H1 (cell line): ENCODE data around the gene ARRDC2. TPM values are rescaled to one million over a fixed set of nuclear protein-coding genes. Genes with fewer than 3 reads are reported as not detected.
"Not testable (repeated sequence)": the region's sequence is repeated elsewhere in the genome, so short reads cannot be mapped to it uniquely, and the experiment has no call there.

Experiments used
- CTCF ChIA-PET: fragments of 300-600 bp; sonication (Branson Sonifier 250); formaldehyde crosslinking; loops from one replicate; lab custom pipeline; 2021; ENCODE audit not compliant: partially characterized antibody; lab: Charles Lee
- POLR2A ChIA-PET: fragments of 300-600 bp; sonication (Branson Sonifier 250); formaldehyde crosslinking; loops from one replicate; lab custom pipeline; 2021; ENCODE audit warnings: inconsistent platforms; ENCODE audit not compliant: partially characterized antibody; lab: Charles Lee
- DNase-seq, 2 experiments: peaks; one replicate each; pipeline versions ENCODE4 v3.0.0 to v3.0.0-alpha.2; 2010 to 2022; ENCODE audit warnings: low spot score in 2 of 2, low read depth in 1 of 2, mixed read lengths in 1 of 2
- FAIRE-seq: peaks from 2 replicates; lab custom pipeline; 2011; peaks lifted over from hg19 to GRCh38; lab: Jason Lieb, UNC
- H2AFZ ChIP-seq: 2 replicates; pipeline ENCODE4 v1.8.1; 2012; ENCODE audit warnings: low read length, inconsistent platforms
- H2AK5ac ChIP-seq: 2 replicates; pipeline ENCODE4 v1.6.1; 2013; ENCODE audit warnings: low read depth, low read length
- H2BK120ac ChIP-seq: replicated peaks from 2 replicates; pipeline ENCODE3; 2013; ENCODE audit warnings: low read depth, low read length, inconsistent platforms
- H2BK12ac ChIP-seq: 2 replicates; pipeline ENCODE4 v1.6.1; 2013; ENCODE audit warnings: low read depth, low read length
- H2BK15ac ChIP-seq: 2 replicates; pipeline ENCODE4 v1.6.1; 2013; ENCODE audit warnings: low read length
- H2BK20ac ChIP-seq: 2 replicates; pipeline ENCODE4 v1.6.1; 2013; ENCODE audit warnings: low read length
- H2BK5ac ChIP-seq: 2 replicates; pipeline ENCODE4 v1.6.1; 2013; ENCODE audit warnings: low read depth, low read length
- H3K14ac ChIP-seq: 2 replicates; pipeline ENCODE4 v1.6.1; 2013; ENCODE audit warnings: inconsistent platforms; ENCODE audit not compliant: insufficient read length
- H3K18ac ChIP-seq: 2 replicates; pipeline ENCODE4 v1.6.1; 2013; ENCODE audit warnings: low read length; ENCODE audit errors: extremely low read depth
- H3K23ac ChIP-seq: 2 replicates; pipeline ENCODE4 v1.6.1; 2013; ENCODE audit warnings: inconsistent platforms; ENCODE audit not compliant: insufficient read length
- H3K23me2 ChIP-seq: 2 replicates; pipeline ENCODE4 v1.6.1; 2013; ENCODE audit warnings: low read depth, low read length
- H3K27ac ChIP-seq: 2 replicates; pipeline ENCODE4 v1.6.1; 2011; ENCODE audit warnings: low read depth, low read length, inconsistent platforms
- H3K27me3 ChIP-seq, 4 experiments: replicated peaks in 1 of 4; 1 replicate in 1 of 4; 2 replicates in 3 of 4; pipeline versions ENCODE4 v1.6.1 to v1.8.1; 2011 to 2013; ENCODE audit warnings: low read length in 3 of 4, mild to moderate bottlenecking in 3 of 4, inconsistent platforms in 2 of 4, mixed read lengths in 2 of 4, moderate library complexity in 1 of 4; ENCODE audit not compliant: control insufficient read depth in 3 of 4, insufficient read depth in 3 of 4; ENCODE audit errors: extremely low read depth in 1 of 4
- H3K36me3 ChIP-seq, 4 experiments: 2 replicates each; pipeline versions ENCODE4 v1.6.1 to v1.8.1; 2011 to 2013; ENCODE audit warnings: mild to moderate bottlenecking in 4 of 4, low read length in 3 of 4, moderate library complexity in 2 of 4, control low read depth in 1 of 4, inconsistent platforms in 1 of 4; ENCODE audit not compliant: insufficient read depth in 4 of 4, control insufficient read depth in 2 of 4
- H3K4ac ChIP-seq: replicated peaks from 2 replicates; pipeline ENCODE3; 2013; ENCODE audit warnings: low read length, low read depth, mixed read lengths, inconsistent platforms; ENCODE audit not compliant: insufficient read length
- H3K4me1 ChIP-seq, 4 experiments: replicated peaks in 1 of 4; 1 replicate in 1 of 4; 2 replicates in 3 of 4; pipeline versions ENCODE4 v1.6.1 to v1.8.1; 2011 to 2013; ENCODE audit warnings: low read length in 3 of 4, inconsistent platforms in 2 of 4, mixed read lengths in 1 of 4; ENCODE audit not compliant: insufficient read depth in 4 of 4, control insufficient read depth in 3 of 4
- H3K4me2 ChIP-seq, 2 experiments: 2 replicates each; pipeline versions ENCODE4 v1.6.1 to v1.8.1; 2011 to 2013; ENCODE audit warnings: low read depth in 2 of 2, low read length in 2 of 2, control low read depth in 1 of 2, inconsistent platforms in 1 of 2, mild to moderate bottlenecking in 1 of 2; ENCODE audit not compliant: insufficient read depth in 1 of 2
- H3K4me3 ChIP-seq, 4 experiments: fragments of 200-600, 300-600 bp in 1 of 4; sonication (generic), shearing (Covaris generic), sonication (Bioruptor Twin) in 1 of 4; 2 replicates each; pipeline versions ENCODE4 v1.5.1 to v1.8.1; 2011 to 2016; ENCODE audit warnings: low read length in 4 of 4, low read depth in 3 of 4, control low read depth in 2 of 4, inconsistent platforms in 2 of 4, mild to moderate bottlenecking in 2 of 4, mixed read lengths in 1 of 4, moderate library complexity in 1 of 4; ENCODE audit not compliant: insufficient read depth in 2 of 4; ENCODE audit errors: extremely low read depth in 1 of 4
- H3K56ac ChIP-seq: replicated peaks from 2 replicates; pipeline ENCODE3; 2013; ENCODE audit warnings: low read depth, mild to moderate bottlenecking, mixed read lengths, low read length, inconsistent platforms; ENCODE audit not compliant: insufficient read length
- H3K79me1 ChIP-seq: 2 replicates; pipeline ENCODE4 v1.6.1; 2013; ENCODE audit warnings: low read depth, low read length, control low read depth
- H3K79me2 ChIP-seq, 2 experiments: 2 replicates each; pipeline versions ENCODE4 v1.6.1 to v1.8.1; 2012 to 2013; ENCODE audit warnings: low read length in 2 of 2, mild to moderate bottlenecking in 2 of 2, inconsistent platforms in 1 of 2; ENCODE audit not compliant: insufficient read depth in 2 of 2, control insufficient read depth in 1 of 2
- H3K9ac ChIP-seq, 4 experiments: replicated peaks in 1 of 4; 1 replicate in 1 of 4; 2 replicates in 3 of 4; pipeline versions ENCODE4 v1.6.1 to v1.8.1; 2011 to 2013; ENCODE audit warnings: low read depth in 3 of 4, low read length in 3 of 4, control low read depth in 2 of 4, mild to moderate bottlenecking in 2 of 4, moderate library complexity in 2 of 4, inconsistent platforms in 1 of 4; ENCODE audit errors: extremely low read depth in 1 of 4
- H3K9me3 ChIP-seq, 2 experiments: 2 replicates each; pipeline versions ENCODE4 v1.6.1 to v1.8.1; 2012 to 2013; ENCODE audit warnings: mild to moderate bottlenecking in 2 of 2, moderate library complexity in 2 of 2, control low read depth in 1 of 2, inconsistent platforms in 1 of 2, low read depth in 1 of 2, low read length in 1 of 2, mixed read lengths in 1 of 2; ENCODE audit not compliant: insufficient read depth in 2 of 2
- H4K20me1 ChIP-seq, 2 experiments: replicated peaks in 1 of 2; 2 replicates each; pipeline versions ENCODE3 to v1.8.1; 2011 to 2013; ENCODE audit warnings: inconsistent platforms in 2 of 2, low read length in 2 of 2, mild to moderate bottlenecking in 1 of 2; ENCODE audit not compliant: insufficient read depth in 2 of 2, control insufficient read depth in 1 of 2
- H4K5ac ChIP-seq: 2 replicates; pipeline ENCODE4 v1.6.1; 2013; ENCODE audit warnings: low read length, low read depth, mixed read lengths, inconsistent platforms; ENCODE audit not compliant: insufficient read length
- H4K8ac ChIP-seq: 2 replicates; pipeline ENCODE4 v1.8.0; 2013; ENCODE audit warnings: mild to moderate bottlenecking, moderate library complexity, low read length, inconsistent platforms; ENCODE audit not compliant: insufficient read depth; ENCODE audit errors: extremely low read depth
- H4K91ac ChIP-seq: replicated peaks from 2 replicates; pipeline ENCODE3; 2013; ENCODE audit warnings: low read length, mixed read lengths, inconsistent platforms; ENCODE audit not compliant: insufficient read length
- WGBS, 2 experiments: shearing (Covaris generic) in 1 of 2; methylation state at CpG; one replicate each; pipeline versions ENCODE4 v1.1.6 to v1.1.7; 2013 to 2015; ENCODE audit warnings: low lambda C conversion rate in 2 of 2, mixed read lengths in 2 of 2, inconsistent platforms in 1 of 2, low coverage in 1 of 2, missing lambda C conversion rate in 1 of 2; ENCODE audit not compliant: insufficient replicate concordance in 2 of 2, insufficient coverage in 1 of 2, insufficient read length in 1 of 2; ENCODE audit errors: extremely low coverage in 1 of 2, missing lambda C conversion rate in 1 of 2; 5-methylcytosine and 5-hydroxymethylcytosine counted together
- polyA plus RNA-seq, 7 experiments: library from polyadenylated mRNA; depleted of rRNA in 3 of 7; stranded (reverse) in 5 of 7; unstranded in 2 of 7; fragments of >200 nt in 5 of 7; fragments of 200-250 nt in 2 of 7; gene quantifications; 1 replicate in 5 of 7; 2 replicates in 1 of 7; 4 replicates in 1 of 7; pipeline versions ENCODE4 v1.2.1 to v1.2.3, GENCODE V29; 2011 to 2013; ENCODE audit warnings: missing spikeins in 2 of 7, mixed read lengths in 2 of 7
- total RNA-seq: library from RNA; stranded (reverse); fragmentation: NEBNext Ultra II Directional; extraction: Animal tissue kit (Norgen Biotek cat#: 25700); gene quantifications from 2 replicates; pipeline ENCODE4 v1.2.1, GENCODE V29; 2021

The ARRDC2 gene
- total and polyA plus RNA-seq, 2 of the 8 experiments (the other 6 are each of a cell fraction or from before 2014, with no cell fraction given): 5.4 to 6.9 TPM

DNA sequence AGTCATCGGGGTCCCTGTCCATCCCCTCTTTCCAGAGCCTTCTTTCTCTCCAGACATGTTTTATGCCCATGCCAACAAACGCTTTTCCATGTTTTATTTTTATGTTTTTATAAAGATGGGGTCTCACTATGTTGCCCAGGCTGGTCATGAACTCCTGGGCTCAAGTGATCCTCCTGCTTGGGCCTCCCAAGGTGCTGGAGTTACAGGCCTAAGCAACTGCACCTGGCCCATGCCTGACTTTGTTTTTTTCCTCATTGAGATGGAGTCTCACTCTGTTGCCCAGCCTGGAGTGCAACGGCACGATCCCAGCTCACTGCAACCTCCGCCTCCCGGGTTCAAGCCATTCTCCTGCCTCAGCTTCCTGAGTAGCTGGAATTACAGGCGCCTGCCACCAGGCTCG, 21.4 kb upstream of the ARRDC2 start:
- DNase-seq, H3K9me3 ChIP-seq, H3K27me3 ChIP-seq, H3K23me2 ChIP-seq, H3K4me2 ChIP-seq, H4K20me1 ChIP-seq, H4K91ac ChIP-seq, H4K5ac ChIP-seq, H2BK15ac ChIP-seq, H3K79me2 ChIP-seq, H3K4me3 ChIP-seq, H2BK5ac ChIP-seq, H2BK12ac ChIP-seq, H3K27ac ChIP-seq, H3K4ac ChIP-seq, H2AK5ac ChIP-seq, H3K14ac ChIP-seq, H2BK20ac ChIP-seq, H2AFZ ChIP-seq, H3K18ac ChIP-seq, H3K79me1 ChIP-seq, H4K8ac ChIP-seq, H3K9ac ChIP-seq, H3K23ac ChIP-seq, H3K56ac ChIP-seq, H2BK120ac ChIP-seq, FAIRE-seq, H3K4me1 ChIP-seq: not testable (repeated sequence)
- 85% methylated on average over 8 of the region's 8 CpGs; no CpG with 5 or more reads in 1 of the 2 experiments for WGBS, 2 experiments
- CTCF ChIA-PET: interaction anchor here (1.6 kb wide), 1 partner anchor 44 kb away, joined by 3 read pairs; no protein-coding TSS in a partner anchor
- POLR2A ChIA-PET: interaction anchor here (1.3 to 1.4 kb wide), 2 partner anchors 41 to 54 kb away, joined by 3 to 4 read pairs; partner anchors contain the start of gene CCDC124
- peaks cover 0 to 10% (median under 1%) of the 10 kb centered on the region in 4 experiments; a peak in 2 of 8 replicates for H3K36me3 ChIP-seq
